Measurements from ENCODE around the gene RNASE2.
A peak's percentile ranks its signal among the peaks of the same experiment; 100 is the strongest.
"Not testable (repeated sequence)": the region's sequence is repeated elsewhere in the genome, so short reads cannot be mapped to it uniquely, and the experiment has no call there.

RNASE2 gene

DNA sequence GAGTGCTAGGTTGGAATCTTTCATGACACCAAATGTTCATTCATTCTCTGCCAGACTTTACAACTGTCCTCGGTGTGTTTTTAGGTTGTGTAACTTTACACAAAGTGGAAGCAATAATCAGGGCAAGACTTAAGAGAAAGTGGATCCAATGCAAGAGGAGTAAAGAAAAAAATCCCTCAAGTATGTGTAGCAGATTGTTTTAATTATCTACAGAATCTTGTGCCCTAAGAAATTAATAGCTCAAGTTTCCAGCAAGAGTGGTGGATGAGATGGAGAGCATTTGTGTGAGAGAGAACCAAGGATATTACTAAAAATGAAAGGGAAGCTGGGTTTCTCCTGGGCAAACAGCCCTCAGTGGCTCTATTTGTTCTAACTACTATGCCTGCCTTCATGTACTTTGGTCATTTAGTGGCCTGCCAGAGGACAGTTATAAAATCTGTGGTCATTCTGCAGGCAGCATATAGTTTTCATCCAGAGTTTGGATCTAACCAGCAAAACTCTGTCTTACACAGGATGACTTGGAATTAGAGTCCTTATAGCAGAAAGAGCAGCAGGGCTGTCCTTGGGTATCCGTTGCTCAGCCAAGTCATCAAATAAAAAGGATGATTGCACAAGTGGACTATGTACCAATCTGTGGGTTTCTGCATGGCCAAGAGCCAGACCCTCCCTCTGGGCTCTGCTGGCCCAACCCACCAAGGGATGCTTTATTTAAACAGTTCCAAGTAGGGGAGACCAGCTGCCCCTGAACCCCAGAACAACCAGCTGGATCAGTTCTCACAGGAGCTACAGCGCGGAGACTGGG is at the start of gene RNASE2:
TSS of gene RNASE2 (plus strand) at position 752 of the 802 bp plus-strand sequence. CDS start 285 bp downstream, outside the sequence.
- not testable (repeated sequence) for DNase-seq

DNA sequence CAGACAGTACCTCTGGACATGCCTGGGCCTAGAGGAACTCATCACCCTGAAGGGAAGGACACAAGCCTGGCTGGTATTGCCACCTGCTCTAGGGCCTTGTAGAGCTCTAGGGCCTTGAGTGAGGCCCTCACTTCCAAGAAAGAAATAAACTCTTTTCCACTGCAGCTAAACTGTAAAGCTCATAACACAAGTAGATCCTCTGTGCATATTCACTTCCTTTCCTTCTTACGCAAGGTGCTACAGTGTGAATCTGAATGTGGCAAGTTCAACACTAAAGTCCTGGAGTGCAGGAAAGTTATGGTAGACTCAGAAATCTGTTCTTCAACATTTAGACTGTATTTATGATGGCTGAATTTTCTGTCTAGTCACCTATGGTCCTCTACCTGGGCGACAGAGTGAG is 49.6 kb upstream of the RNASE2 start:
- DNase-seq = no peak

DNA sequence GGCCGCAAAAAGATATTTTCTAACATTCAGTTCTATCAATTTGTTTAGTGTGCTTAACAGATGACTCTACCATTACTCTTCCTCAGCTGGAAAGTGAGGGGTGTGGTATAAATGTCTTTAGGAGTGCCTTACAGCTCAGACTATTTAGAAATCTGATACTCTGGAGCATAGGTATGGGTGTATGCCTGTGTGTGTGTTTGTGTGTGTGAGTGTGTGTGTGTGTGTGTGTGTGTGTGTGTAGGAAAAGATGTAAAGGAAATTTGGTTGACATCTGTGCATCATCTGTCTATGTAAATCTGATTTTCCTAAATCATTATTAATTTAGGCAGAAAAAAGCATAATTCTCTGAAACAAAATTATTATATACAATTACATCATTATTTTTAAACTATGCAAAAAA is 48.1 kb upstream of the RNASE2 start:
- no peak for DNase-seq

DNA sequence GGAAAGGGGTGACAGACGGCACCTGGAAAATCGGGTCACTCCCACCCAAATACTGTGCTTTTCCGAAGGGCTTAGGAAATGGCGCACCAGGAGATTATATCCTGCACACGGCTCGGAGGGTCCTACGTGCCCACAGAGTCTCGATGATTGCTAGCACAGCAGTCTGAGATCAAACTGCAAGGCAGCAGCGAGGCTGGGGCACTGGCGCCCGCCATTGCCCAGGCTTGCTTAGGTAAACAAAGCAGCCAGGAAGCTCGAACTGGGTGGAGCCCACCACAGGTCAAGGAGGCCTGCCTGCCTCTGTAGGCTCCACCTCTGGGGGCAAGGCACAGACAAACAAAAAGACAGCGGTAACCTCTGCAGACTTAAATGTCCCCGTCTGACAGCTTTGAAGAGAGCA is 44.5 kb upstream of the RNASE2 start:
- DNase-seq = not testable (repeated sequence)

DNA sequence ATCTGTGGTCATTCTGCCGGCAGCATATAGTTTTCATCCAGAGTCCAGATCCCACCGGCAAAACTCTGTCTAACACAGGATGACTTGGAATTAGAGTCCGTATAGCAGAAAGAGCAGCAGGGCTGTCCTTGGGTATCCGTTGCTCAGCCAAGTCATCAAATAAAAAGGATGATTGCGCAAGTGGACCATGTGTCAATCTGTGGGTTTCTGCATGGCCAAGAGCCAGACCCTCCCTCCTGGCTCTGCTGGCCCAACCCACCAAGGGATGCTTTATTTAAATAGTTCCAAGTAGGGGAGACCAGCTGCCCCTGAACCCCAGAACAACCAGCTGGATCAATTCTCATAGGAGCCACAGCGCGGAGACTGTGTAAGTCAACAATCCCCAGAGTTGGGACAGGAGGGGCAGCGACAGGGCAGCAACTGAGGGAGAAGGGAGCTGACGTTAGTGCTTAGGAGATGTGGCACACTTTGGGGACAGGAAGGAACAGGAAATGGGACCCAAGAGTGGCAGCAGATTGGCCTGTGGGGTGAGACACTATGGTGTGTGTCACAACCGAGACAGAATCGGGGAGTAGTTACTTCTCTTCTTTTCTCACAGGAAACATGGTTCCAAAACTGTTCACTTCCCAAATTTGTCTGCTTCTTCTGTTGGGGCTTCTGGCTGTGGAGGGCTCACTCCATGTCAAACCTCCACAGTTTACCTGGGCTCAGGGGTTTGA is 36.1 kb upstream of the RNASE2 start:
- DNase-seq = not testable (repeated sequence)

DNA sequence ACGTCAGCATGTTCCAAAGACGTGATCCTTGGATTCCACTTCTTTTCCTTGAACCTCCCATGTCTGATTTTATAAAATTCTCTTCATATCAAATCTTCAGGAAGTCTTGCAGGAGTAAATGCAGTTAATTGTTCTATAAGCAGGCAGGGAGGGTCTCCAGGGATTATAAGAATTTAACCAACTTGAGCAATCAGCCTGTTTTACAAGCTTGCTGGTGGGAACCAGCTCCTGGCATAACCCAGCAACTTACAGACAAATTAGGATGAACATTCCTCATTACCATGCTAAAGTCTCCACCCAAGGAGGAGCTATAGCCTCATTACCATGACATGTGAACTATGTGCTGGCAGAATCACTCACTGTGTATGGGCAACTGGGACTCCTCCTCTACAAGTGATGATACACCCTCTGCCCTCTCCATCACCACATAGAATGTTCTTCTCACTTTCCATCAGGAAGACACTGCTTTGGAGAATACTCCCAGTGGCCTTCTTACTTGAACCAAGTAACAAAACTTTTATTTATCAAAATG is 31.5 kb upstream of the RNASE2 start:
- DNase-seq = not testable (repeated sequence)

DNA sequence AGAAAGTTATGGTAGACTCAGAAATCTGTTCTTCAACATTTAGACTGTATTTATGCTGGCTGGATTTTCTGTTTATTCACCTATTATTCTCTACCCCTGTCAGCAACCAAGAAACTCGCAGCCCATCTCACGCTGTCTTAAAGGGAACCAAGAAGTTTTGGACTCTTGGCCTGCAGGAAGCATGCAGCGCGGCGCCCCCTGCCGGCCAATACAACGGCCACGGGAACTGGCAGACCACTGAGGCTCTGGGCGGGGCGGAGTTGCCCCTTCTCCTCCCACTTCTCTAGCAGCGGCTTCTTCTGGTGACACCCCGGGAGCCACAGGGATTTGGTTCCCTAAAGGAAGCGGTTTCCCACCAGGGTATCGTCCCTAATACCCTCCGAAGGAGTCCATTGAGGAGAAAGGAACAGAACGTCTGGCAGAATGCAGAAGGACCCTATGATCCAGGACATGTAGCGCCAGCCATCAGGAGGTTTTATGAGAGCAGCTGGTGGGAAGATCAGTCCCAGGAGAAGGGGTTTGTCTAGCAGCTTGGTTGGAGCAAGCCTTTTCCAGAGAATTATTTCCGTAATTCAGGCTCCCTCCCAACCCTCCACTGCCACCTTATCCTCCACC is 21.0 kb upstream of the RNASE2 start:
- peak in 1 of 2 experiments; percentile 40 for DNase-seq

DNA sequence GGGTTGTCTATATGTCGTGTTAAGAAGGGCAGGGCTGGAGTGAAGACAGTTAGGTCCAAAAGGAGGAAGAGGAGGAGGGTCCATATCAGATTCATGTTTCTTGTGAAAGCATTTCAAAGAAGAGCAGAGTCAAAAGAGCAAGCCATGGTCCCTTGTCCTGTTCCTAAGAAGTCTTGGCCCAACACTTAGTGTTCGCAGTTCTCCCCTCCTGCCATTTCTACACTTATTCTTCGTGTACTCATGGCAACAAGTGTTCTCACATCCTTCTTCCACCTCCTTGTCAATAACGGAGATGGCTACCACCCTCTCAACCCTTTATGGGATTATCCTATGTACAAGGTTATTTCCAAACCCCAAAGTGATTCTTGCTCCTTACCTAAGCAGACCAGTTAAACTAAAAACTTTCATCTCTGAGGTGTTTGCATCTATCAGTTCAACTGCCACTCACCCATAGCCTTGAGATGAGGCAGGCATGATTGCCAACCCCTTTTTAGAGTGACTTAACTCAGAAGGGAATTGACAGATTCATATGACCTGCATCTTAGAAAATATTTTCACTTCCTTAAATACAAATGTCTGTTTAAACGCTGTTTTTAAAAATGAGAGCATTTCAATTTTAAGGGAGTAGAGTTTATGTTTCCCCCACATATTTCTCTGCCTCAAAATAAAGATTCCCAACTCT is 19.8 kb upstream of the RNASE2 start:
- no peak for DNase-seq

DNA sequence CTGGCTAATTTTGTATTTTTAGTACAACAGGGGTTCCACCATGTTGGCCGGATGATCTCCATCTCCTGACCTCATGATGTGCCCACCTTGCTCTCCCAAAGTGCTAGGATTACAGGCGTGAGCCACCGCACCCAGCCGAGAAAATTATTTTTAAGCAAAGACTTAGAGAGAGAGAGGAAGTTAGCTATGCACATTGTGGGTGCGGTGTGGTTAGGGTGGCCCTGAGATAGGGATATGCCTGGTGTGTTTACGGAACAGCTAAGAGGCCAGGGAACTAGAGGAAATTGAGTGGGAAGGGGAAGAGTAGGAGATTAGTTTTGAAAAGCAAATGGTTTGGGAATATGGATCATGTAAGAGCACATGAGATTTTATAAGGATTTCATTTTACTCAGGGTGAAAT is 10.1 kb upstream of the RNASE2 start:
- DNase-seq = not testable (repeated sequence)

DNA sequence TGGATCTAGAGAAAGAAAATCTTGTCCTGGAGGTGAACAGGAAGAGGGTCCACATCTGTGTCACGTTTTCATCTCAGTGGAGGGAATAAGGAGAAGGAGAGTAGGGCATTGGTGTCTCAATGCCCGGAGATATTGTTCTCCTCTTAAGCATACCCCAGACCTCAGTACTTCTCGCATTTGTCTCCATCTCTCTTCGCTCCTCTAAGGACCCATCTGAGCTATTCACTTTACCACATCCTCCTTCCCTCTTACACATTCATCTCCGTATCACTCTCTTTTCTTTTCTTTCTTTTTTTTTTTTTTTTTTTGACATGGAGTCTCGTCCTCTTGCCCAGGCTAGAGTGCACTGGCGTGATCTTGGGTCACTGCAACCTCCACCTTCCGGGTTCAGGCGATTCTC is 8.6 kb upstream of the RNASE2 start:
- not testable (repeated sequence) for DNase-seq

DNA sequence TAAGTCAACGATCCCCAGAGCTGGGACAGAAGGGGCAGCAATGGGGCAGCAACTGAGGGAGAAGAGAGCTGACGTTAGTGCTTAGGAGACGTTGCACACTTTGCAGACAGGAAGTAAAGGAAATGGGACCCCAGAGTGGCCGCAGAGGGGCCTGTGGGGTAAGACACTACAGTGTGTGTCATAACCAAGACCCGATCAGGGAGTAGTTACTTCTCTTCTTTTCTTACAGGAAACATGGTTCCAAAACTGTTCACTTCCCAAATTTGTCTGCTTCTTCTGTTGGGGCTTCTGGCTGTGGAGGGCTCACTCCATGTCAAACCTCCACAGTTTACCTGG is 219 bp downstream of the RNASE2 start:
- DNase-seq = not testable (repeated sequence)

DNA sequence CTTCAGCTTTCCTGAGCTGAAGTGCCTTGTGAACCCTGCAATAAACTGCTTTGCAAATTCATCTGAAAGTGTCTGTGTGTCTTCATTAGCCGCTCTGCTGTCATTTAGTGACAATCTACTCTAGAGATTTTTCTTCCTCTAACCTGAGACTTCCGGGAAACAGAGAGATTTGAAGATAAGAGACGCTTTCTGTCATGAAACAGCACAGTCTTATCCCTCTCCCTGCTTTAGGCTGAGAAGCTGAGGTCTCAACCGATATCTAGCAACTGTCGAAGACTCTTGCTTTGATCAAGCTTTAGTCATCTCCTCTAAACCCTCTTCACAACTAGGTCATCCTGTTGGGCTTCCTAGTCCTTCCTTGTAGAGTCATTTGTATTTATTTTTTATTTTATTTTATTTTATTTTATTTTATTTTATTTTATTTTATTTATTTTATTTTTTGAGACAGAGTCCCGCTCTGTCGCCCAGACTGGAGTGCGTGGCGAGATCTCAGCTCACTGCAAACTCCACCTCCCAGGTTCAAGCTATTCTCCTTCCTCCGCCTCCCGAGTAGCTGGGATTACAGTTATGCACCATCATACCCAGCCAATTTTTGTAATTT is 1.2 kb downstream of the RNASE2 start:
- DNase-seq = no peak

DNA sequence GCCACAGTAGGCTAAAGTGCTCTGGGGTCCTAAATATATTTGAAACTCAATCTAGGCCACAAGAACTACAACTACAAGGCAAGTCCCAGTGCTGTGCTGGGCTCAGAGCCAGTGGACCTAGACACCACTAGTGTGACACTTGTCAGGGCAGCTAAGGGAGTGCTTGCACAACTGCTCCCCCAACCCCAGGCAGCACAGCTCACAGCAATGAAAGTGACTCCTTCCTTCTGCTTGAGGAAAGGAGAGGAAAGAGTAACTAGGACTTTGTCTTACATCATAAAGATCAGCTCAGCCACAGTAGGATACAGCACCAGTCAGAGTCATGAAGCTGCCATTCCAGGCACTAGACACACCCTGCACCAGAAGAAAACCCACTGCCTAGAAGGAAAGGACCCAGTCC is 3.7 kb downstream of the RNASE2 start:
- not testable (repeated sequence) for DNase-seq

DNA sequence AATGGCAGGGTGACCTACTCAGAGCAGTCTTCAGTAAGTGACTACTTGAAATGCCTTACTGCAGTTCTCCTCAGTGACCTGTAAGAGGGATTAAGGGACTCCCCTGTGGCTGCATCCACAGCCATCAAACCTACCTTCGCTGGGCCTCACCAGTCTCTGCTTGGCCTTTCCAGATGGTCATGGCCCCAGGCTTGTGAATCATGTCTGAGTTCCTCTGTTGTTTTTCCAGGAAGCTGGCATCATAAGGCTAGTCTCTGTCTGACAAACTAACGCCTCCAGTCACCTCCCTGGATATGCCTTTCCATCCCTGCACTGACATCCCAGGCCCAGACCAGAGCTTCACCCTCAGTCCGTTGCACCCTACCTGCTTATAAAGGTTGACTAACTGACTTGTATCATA is 14.0 kb downstream of the RNASE2 start:
- DNase-seq = no peak

DNA sequence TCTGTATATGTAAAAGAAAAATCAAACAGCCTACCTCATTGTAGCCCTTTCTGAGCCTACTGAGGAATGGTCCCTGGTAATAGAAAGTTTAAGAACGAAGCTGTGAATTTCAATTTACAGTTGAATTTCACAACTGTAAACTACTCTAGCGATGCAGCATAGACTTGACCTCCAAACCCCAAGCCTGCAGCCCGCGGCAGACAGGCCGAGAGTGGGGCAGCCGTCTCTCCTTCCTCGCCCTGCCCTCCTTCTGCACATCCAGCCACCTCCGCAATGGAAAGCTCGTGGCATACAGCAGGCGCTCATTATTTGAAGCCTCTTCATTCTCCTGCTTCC is 15.3 kb downstream of the RNASE2 start:
- no peak for DNase-seq

DNA sequence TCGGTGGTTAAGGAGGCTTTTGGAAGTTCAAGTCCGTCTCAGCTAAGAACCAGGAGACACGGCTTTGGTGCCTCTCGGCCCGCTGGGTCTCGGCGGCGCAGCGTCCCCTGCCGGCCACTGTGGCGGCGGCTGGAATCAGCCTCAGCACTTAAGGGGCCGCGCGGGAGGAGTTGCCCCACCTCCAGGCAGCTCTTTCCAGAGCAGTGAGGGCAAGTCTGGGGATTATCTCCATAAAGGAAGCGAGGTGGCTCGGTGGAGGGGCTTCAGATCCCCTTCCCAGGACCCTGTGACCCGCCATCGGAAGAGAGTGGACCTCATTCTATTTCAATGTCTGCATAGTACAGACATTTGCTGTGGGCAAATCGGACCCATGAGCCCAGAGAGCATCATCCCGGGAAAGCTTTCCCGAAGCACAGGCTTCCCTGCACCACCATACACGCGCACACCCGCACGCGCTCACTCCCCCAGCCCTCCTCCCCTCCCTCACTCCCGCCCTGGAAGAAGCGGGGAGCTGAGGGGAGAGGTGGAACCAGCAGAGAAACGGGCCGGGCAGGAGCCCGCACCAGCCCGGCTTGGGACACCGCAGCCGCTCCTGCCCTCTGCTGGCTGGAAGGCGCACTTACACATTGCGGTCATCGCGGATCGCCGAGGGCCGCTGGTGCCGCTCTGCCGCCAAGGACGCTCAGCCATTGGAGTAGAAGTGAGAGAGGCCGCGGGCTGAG is 15.9 kb downstream of the RNASE2 start:
- DNase-seq = peak; percentile 52 to 91

DNA sequence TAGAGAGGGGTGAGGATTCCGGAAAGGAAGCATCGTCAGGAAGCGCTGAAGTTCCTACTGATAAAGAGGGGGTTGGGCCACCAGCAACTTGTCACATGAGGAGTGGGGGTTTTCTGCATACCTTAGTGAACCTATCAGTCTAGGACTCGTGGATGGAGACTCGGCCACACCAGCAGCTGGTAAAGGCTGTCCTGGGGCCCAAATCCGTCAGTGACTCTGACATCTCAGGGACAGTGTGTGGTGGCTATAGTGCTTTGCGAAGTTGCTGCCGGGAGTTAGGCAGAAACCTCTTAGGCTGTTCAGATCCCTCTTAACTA is 16.4 kb downstream of the RNASE2 start:
- DNase-seq = no peak

DNA sequence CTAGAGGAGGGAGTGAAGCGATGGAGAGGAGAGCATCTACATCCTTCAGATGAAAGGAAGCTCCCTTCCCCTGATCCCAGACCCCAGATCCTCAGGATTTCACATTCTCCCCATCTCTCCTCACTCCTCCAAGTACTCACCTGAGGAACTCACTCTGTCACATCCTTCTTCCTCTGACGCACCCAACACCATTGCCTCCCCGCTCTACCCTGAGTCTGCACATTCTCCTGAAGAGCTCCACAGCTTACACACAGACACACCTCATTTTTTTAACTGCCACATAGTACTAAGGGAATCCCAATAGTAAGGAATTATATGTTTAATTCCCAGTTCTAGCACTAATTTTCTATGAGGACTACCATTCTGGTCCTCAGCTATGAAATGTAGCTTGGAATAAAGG is 18.2 kb downstream of the RNASE2 start:
- DNase-seq = no peak

DNA sequence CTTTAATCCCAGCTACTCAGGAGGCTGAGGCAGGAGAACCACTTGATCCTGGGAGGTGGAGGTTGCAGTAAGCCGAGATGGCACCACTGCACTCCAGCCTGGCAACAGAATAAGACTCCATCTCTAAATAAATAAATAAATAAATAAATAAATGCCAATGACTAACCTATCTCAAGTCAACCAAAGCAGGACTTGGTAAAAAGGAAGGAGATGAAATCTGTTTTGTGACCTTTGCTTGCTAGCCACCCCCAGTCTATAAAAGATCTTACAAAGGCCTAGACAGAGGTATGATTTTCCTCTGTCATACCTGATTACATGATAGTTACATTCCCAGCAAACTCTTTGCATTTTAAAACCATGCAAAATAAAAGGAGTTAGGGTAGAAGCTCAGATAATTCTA is 21.0 kb downstream of the RNASE2 start:
- DNase-seq = no peak

DNA sequence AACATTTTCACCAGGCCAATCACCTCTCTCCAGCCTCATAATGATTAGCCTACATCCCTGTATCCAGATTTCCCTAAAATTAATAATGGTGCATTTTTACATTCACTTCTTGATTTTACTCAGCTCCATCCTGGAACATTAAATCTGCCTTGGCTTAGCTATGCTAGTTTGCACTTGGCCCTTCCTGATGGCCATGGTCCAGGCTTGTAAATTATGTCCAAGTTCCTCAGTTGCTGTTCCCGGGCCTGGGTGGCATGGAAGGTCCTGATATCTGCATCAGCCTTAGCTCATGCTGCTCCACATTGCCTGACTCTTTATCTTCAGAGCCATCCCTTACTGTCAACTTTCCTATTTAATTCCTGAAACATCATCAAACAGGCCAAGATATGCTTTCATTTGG is 23.4 kb downstream of the RNASE2 start:
- DNase-seq = no peak

DNA sequence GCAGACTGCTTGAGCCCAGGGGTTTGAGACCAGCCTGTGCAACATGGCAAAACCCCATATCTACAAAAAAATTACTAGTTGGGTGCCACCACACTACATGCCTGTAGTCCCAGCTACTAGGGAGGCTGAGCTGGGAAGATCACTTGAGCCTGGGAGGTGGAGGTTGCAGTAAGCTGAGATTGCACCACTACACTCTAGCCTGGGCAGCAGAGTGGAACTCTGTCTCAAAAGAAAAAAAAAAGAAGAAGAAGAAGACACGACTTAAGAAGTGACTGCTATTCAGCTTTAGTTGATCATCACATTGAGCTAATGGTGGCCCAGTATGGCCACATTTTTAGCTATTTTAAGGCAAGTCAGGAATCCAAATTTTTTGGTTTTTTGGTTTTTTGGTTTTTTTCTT is 25.6 kb downstream of the RNASE2 start:
- DNase-seq = no peak

DNA sequence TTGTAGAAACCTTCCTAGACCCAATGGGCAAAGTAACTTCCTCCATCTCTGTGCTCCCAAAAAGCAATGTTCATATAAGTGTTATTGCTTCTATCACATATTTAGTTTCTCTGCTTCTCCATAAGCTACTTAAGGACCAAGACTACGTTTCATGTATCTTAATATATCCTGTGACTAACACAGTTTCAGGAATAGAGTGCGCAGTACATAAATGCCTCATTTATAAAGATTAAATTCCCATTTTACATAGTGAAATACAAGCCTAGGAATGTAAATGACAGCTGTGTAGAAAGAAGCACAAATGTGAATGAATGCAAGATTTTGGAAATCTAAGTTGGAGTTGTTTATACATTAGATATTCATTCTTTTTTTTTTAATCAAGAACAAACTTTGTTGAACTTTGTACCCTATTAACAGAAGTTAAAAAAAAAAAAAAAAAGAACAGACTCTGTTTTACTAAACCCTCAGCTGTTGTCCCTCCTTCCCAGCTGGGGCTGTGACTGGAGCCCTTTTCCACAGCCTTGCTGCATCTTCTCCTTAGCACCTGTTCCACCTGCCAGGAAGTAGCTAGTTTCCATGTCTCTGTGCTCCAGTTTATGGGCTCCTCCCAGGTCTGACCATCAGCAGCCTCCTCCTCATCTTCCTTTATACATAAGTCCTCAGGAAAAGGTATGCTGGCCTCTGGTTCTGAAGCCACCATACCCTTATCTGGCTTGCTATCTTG is 27.5 kb downstream of the RNASE2 start:
- no peak for DNase-seq
